GM21515 (cell line): ENCODE measurements around the gene CCDC12.
"Not testable (repeated sequence)": the region's sequence is repeated elsewhere in the genome, so short reads cannot be mapped to it uniquely, and the experiment has no call there.

ENCODE experiments used
- ATAC-seq: cut with Tn5 transposase; IDR thresholded peaks from one replicate; pipeline ENCODE4 v1.9.1; 2021; ENCODE audit not compliant: unreplicated experiment

Gene CCDC12

DNA sequence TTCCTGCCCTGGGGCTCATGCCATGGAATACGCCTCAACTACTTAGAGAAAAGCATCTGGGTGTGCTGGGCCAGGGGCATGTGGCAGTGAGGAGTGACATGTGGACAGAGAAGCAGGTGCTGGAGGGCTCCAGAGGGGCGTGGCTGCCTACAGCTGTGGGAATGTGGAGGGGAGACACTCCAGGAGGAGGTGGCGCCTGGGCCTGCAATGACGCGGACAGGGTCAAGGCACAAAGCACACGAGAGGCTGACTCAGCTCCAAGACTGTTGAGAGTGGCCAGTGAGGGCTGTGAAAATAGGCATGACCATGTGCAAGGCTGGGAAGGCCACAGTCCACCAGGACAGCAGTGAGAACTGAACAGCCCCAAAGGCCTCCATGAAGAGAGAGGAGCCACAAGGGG is 50.5 kb downstream of the CCDC12 start:
- no peak for ATAC-seq

DNA sequence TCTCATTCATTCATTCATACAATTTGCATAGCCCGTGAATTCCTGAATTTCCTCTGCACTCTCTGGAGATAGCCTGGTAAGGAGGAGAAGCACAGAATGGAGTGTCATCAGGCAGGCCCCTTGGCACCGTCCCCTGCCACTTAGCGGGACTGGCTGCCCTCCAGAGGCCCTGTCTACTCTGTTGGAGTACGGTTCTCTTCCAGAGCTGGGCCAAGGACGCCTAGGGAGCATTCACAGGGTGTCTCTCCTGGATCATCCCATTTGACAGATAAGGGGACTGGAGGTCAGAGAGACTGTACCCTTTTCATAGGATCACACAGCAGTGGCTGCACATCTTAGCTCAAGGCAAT is 51.0 kb downstream of the CCDC12 start:
- ATAC-seq: no peak

DNA sequence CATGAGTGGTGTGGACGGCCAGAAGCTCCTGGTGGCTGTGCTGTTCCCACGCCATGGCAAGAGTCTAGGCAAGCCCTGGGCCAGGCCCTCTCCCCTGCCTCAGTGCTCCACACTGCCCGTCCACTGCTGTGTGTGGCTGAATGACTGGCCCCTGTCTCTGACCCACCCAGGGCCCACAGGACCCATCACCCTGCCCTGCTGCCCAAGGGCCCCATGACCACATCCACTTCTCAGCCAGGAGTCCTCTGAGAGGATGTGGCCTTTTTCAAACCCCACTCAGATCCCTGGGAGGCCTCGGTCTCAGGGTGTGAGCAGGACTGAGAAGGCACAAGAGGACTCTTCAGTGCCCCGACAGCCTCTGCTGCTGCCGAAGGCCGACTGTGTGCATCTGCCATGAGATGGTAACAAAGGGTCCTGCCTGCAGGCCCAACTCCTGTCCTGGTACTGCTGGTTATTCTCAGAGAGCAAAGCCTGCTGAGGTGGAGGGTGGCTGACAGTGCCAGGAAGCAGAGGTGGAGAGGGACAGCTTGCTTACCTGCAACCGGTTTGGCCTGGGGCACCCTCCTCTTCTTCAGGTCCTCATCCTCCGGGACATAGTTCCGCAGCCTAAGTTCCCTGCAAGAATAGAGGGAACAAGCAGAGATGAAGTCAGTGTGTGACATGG is 51.5 kb downstream of the CCDC12 start:
- ATAC-seq: no peak

DNA sequence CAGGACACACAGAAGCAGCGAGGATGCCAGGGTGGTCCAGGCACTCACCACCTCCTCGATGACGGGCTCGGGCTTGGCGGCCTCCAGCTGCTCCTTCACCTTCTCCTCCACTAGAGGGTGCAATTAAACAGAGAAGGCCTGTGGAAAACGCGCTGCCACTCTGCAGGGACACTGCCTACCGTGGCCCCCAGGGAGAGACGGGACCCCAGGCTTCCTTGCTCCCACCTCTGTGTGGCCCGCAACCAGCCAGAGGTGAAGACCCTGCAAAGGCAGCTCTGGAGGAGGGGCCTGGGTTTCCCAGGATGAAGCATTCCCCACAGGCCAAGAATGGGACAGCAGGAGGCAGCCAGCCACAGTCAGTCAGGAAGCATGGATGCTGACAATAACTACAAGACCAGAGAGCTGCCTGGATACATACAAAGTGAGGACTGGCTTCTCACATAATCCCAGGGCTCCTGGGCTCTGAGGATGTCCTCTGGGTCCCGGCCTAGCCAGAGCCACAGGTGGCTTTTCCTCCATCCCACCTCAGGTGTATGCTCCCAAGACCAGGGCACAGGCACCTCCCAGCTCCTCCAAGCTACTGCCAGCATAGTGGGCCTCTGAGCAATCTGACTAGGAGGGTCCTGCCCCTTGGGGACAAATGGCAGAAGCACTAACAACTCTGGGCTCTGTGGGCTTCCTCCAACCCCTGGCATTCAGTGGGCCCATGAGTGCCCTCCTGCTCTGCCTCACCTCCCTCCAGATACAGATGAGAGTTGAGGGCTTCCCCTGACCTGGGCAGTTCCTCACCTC is 52.8 kb downstream of the CCDC12 start:
- no peak for ATAC-seq

DNA sequence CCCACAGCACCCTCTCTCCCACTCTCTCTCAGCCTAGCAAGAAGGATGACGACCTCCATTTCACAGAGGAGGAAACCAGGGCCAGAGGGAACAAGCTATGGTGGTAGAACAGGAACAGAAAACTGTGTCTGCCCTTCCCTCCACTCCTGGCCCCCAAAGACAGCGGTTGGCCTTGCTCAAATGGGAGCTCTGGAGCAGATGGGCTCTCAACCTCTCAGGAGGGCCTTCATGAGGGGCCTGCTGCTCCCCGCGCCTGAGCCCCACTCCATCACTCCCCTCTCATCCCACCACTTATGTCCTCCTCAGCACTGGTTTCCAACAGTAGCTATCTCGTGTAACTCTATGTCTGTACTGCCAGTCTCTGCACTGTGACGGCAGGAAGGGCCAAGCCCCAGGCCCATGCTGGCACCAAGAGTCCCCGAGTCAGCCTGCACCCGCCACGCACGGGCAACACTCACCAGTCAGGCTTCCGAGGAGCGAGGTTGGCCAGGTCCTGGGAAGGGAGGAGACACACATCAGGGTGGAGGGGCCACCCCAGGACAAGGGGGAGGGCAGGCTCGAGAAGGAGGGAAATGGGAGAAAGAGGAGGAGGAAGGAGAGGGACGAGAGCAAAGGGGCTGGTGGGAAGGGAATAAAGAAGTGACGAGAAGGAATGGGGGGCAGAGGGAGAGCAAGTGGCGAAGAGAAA is 53.5 kb downstream of the CCDC12 start:
- ATAC-seq: no peak

DNA sequence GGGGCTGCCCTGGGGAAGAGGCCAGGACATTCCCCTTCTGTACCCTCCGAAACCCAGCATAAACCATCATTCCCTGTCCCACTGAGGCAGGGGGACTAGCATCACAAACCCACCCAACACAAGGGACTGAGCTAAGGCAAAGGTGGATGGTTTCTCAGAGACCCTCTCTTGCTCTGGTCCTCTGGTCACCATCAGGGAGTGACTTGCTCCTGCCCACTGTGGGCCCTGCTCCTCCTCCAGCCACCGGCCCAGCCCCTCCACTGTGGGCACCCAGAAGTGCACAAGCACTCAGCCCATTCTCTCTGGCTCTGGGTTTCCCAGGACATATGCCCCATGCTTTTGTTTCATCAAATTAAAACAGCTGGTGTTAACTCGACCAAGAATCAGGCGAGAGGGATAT is 54.1 kb downstream of the CCDC12 start:
- ATAC-seq: no peak

DNA sequence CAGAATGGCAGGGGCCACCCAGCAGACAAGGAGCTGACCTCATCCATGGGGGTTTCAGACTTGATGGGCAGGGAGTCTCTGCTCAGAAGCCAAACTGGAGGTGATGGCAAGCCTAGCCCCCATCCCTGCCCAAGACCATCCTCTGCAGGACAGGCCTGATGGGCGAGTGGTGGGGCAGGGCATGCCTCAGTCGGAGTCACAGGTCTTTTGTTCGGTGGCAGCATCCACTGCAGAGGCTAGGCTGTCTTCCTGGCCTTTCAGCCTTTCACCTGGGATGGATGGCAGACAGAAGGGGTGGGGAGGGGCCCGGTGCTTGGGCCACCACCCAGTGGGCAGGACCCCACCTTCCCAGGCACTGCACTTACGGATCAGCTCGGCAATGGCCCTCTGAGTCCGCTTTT is 54.7 kb downstream of the CCDC12 start:
- ATAC-seq: no peak

DNA sequence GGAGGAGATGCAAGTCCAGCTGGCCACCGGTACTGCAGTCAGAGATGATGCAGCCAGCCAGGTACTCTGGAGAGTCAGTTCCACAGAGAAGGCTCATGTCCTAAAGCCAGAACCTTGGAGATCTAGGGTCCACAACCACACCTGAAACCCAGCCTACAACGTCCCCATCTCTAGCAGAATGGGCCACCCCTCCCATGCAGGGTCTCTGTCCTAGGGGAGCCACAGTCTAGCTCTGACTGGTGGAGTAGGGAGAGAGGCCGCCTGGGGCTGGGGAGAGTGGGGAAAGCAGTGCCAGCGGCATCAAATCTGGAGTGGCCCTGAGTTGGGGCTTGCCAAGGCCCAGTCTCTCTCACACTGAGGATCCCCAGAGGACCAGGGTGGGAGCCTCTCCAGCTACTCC is 55.5 kb downstream of the CCDC12 start:
- no peak for ATAC-seq

DNA sequence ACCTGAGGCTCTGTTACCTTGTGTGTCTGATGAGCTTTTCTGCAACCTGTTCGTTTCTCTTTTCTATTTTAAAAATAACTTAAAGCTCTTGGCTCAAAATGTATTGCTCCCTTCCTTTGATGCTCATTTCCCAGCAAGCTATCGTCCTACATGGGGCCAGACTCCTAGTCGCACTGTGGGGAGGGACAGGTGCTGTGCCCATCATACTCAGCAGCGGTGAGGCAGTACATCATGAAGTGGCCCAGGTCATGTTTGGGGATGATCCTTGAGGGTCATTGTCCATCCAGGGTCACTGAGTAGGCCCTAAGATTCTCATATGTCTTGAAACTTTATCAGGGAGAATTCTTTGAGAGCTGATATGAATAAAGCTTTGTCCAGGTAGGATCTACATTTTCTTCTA is 57.9 kb downstream of the CCDC12 start:
- ATAC-seq: no peak

DNA sequence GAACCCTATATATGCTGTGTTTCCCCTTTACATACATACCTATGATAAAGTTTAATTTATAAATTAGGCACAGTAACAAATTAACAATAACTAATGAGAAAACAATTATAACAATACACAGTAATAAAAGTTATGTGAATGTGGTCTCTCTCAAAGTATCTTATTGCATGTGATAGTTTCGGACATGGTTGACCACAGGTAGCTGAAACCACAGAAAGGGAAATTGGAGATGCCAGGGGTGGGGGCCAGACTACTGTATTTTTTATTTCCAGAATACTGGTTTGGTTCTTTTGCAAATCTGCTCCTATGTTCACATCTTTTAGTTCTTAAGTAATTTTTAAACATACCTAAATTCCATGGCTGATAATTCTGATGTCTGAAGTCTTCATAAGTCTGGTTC is 58.3 kb downstream of the CCDC12 start:
- no peak for ATAC-seq

DNA sequence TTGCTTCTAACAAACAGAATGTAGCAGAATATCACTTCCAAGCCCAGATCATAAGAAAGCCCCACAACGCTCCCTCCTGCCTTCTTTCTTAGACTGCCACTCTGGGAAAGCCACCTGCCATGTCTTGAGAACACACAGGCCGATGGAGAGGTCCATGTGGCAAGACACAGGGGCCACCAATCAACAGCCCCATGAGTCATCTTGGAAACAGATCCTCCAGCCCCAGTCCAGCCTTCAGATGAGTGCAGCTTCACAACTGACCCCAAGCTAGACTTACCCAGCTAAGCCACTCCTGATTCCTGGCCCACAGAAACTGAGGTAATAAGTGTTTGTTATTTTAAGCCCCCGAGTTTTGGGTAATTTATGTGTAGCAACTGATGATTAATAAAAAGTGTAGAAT is 59.3 kb downstream of the CCDC12 start:
- ATAC-seq: no peak

DNA sequence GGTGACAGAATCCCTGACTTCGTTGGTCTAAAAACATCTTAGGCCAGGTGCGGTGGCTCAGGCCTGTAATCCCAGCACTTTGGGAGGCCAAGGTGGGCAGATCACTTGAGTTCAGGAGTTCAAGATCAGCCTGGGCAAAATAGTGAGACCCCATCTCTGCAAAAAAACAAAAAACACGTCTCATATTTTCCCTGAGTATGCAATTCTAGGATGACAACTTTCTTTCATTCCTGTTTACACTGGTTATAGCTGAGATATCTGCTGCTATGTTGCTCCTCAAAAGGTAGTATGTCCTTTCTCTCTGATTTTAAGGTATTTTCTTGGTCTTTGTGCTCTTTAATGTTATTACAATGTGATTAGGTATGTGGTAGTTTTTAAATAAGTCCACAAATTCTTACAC is 59.7 kb downstream of the CCDC12 start:
- no peak for ATAC-seq

DNA sequence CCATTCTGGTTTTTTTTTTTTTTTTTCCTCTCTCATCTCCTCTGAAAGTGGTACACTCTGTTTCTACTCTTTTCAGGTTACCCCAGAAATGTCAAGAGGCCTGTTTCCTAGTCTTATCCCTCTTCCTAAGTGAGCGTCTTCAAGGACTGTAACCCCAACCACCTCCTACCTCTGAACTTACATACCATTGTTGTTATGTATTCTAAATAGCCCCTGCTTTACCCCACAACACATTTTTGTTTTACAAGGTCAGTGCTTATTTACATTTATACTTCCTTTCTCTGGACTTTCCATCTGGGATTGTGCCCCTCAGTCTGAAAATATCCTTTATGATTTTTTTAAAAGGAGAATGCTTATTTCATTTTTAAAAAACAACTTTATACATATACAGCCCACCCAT is 60.3 kb downstream of the CCDC12 start:
- ATAC-seq: no peak

DNA sequence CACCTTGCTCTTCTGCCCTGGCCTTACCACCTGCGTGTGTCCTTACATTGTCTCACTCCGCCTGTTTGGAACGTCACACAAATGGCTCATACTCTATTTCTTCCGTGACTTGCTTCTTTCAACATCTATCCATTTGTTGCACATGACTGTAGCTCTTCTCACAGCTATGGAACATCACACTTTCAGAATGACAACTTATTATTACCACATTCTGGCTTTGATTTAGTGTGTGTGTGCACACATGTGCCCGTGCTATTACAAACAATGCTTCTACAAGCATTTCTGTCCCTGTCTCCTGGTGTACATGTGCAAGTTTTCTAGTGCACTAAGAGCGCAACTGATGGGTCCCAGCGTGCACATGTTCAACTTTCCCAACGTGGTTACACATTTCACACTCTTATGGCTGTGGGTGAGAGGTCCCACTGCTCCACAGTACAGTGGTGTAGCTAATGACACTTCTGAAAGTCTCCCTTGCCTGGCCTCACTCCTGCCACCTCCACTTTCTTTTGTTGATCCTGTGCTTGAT is 61.2 kb downstream of the CCDC12 start:
- ATAC-seq: no peak

DNA sequence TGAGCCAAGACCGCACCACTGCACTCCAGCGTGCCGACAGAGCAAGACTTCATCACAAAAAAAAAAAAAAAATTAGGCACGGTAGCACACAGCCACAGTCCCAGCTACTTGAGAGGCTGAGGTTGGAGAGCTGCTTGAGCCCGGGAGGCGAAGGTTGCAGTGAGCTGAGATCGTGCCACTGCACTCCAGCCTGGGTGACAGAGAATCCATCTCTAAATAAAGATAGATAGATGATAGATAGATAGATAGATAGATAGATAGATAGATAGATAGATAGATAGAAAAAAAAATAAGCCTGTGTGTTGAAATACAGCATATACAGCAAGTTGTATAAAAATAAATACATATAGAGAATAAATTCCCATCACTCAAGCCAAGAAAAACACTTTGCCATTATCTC is 61.7 kb downstream of the CCDC12 start:
- no peak for ATAC-seq

DNA sequence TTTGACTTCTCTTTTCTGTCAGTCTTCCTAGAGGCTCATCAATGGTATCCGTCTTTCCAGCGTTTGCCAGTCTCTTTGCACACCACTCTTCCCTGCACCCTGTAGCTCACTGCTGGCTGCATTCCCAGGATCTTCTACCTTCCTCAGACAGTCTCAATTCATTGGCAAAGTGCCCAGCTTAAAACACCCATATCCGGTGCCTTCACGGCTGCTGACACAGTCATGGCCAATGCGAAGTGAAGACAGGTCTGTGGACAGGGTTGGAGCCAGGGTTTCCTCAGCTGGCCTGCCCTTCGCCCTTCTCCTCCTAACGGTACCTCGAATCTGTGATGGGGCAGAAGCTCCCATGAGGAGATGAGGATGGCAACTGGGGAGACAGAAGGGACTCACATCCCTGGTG is 62.9 kb downstream of the CCDC12 start:
- ATAC-seq: no peak

DNA sequence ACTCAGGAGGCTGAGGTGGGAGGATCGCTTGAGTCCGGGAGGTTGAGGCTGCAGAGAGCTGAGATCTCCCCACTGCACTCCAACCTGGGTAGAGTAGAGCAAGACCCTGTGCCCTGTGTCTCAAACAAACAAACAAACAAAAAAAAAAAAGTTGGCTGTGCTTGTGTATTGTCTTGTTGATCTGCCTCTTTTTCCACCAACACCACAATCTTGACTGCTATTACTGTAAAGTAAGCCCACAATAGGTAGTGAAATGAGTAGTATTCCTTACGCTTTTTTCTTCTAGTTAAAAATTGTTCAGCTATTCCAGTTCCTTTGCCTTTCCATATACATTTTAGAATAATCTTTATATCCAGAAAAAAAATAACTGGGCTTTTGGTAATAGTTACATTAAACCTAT is 63.6 kb downstream of the CCDC12 start:
- no peak for ATAC-seq

DNA sequence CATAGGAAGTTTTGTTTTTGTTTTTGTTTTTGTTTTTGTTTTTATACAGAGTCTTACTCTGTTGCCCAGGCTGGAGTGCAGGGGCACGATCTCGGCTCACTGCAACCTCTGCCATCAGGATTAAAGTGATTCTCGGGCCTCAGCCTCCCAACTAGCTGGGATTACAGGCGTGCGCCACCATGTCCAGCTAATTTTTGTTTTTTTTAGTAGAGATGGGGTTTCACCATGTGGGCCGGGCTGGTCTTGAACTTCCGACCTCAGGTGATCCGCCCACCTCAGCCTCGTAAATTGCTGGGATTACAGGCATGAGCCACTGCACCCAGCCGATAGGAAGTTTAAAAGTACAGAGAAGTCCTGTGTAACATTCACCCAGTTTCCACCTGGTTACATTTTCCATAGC is 65.6 kb downstream of the CCDC12 start:
- ATAC-seq: not testable (repeated sequence)

DNA sequence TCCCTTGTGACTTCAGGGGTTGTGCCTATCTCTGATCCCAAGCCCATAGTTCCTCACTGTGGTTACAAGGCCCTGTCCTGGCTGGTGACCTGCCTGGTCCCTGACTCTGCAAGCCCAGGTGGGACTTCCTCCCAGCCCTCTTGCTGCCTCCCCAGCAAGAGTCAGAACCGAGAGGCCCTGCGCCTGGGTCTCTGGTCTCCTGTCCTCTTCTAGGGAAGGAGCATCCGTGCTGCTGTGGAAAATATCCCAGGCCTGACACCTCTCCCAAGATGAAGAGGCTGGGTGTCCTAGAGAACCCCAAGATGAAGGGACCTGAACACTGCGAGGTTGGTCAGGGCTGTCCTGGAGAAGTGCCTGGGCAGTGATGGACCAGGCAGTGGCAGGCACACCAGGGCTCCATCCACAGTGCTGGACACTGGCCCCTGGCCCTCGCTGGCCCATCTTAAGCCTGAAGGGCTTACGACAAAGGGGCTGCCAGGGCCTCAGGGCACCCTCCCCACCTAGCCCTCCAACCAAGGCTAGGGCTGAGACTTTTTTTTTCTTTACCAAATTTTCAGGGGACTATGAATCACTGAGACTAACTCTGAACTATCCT is 66.3 kb downstream of the CCDC12 start:
- no peak for ATAC-seq

DNA sequence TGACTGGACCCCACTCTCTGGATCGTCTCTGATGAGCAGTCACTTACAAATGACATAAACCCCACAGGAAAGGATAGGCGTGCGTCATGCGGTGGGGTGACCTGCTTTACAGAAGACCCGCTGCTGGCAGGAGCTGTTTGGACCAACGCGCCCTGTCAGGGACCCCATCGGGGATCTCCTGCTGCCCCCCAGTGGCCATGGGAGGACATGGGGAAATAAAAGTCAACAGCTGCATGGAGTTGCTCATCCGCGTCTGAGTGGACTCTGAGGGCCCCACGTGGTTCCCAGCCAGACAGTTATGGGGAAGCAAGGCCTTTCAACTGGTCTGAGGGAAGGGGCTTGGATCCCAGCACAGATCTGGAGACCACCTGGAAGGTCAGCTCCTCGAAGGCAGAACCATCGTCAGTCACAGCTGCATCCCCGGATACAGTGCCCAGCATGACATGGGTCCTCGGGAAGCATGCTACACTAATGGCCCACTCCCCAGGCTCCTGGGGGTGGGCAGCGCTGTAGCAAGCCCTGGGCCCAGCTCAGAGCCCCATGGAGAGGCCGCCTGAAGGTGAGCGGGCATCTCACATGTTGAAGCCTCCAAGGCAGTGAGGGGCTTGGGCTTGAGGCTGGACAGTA is 66.9 kb downstream of the CCDC12 start:
- no peak for ATAC-seq

DNA sequence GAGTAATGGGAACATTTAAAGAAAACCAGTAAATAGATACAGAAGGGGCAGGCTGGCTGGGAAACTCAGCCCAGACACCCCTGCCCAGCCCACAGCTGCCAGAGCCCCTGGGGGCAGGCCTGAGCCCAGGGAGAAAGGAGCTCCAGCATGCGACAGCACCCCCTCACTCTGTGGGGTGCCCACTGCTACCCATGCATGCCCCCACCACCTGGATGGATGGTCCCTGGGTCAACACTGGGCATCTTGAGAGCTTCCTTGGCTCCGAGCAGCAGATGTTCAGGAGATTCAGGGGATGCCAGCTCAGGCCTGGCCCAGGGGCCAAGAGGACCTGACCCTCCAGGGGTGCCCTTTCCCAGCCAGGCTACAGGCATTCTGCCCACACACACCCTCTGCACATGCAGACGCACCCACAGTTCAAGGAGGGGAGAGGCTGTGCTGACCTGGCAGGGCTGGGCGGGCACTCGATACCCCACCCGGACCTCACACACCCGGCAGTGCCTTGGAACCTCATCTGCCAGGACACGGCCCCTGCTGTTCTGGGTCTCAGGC is 67.5 kb downstream of the CCDC12 start:
- no peak for ATAC-seq
